CD4-positive, alpha-beta T cell treated with Interleukin-15 for 4 hours (primary cell): ENCODE data around the gene NRG2.

Experiments
- DNase-seq: peaks from one replicate; pipeline ENCODE4 v3.0.0-alpha.2; 2020; ENCODE audit warnings: low spot score

Gene NRG2

DNA sequence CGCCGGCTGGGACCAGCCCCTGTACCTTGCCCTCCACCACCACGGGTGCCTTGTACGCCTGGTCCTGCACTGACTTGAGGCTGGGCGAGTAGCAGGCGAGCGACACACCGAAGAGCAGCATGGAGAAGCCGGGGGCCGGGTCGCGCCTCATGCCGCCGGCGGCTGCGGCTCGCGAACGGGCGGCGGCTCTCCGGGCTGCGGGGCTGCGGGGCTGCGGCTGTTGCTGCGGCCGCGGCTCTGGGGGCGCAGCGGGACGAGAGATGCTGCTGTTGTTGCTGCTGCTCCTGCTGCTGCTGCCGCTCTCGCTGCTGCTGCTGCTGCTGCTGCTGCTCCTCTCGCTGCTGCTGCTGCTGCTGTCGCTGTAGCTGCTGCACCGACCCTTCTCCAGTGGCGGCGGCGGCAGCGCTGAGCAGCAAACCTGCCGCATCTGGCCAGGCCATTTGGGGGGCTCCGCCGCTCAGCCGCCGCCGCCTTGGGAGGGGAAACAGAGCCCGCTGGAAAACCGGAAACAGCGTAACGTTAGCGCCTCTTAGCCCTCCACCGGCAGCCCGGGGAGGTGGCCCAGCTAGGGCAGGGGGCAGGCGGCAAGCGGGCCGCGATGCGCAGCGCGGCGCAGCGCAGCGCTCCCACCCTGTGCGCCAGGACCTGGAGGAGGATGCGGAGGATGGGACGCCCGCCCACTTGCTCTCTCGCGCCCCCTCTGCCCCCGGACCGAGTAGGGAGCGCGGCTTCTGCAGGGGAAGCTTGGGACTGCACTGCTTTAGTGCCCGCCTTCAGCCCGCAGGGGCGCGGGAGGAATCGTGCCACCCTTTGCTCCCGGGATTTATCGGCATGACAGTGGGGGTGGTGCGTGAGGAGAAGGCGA lies at the start of gene NRG2:
NRG2 (minus strand) TSS at position 657 of the 865 bp plus-strand sequence.
- peak; percentile 33 for DNase-seq

DNA sequence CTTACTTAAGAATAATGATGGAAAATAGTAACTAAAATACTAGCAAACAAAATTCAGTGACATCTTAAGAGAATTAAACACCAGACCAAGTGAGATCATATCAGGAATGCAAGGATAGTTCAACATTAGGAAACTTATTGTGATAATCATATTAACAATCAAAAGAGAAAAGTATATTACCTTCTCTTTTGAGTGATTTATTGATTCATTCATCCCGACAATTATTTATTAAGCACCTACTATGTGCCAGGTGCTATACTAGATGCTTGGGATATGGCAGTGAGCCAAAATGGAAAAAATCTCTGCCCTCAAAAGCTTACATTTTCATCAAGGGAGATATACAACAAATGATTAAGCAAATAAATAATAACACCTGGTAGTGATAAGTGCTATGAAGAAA lies 47.2 kb upstream of the NRG2 start:
- DNase-seq = no peak

DNA sequence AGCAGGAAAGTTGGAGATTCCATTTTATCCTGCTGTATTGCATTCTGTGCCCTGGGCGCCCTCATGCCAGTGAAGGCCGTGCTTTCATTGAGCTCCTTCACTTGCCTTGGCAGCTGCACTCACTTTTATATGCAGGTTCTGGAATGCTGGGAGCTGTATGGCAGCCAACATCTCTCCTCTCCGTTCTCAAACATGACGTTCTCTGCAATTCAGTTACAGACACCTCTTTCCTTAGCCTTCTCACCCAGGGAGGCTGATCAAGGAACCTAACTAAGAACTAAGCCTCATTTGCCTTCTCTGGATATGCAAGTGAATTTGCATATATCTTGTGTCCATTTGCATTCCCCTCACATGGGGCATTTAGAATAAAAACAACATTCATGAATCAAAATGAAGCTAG lies 41.4 kb upstream of the NRG2 start:
- no peak for DNase-seq

DNA sequence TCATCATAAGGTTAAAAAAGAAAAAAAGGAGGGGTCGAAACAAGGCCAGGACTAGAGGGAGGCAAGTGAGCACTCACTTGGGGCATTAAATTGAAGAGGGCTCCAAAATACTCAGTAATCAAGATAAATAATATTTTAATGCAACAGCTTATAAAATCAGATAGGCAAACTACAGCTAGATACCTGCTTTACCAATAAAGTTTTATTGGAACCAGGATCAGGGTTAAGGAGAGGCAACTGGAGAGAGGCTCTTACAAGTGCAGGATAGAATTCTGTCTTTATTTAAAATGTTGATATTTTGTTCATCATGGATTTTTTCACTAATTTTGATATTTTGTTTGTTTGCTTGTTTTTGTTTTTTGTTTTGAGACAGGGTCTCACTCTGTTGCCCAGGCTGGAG lies 40.6 kb upstream of the NRG2 start:
- no peak for DNase-seq

DNA sequence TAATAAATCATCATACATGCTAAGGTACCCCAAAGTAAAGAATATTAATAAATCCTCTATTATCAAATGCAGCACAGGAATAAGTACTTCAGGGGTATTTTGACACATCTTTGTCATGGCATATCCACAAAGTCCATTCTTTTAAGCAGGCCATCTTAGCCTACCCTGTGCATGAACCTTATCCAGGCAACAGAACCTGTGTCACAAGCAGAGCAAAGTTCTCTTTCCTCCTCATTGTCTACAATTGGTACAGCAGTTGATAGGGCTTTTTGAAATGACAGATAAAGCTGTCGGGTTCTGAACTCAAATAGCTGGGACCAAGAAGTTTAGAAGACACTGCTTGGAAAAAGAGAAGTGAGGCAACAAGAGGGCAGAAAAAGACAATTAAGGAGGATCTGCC lies 40.0 kb upstream of the NRG2 start:
- DNase-seq = no peak

DNA sequence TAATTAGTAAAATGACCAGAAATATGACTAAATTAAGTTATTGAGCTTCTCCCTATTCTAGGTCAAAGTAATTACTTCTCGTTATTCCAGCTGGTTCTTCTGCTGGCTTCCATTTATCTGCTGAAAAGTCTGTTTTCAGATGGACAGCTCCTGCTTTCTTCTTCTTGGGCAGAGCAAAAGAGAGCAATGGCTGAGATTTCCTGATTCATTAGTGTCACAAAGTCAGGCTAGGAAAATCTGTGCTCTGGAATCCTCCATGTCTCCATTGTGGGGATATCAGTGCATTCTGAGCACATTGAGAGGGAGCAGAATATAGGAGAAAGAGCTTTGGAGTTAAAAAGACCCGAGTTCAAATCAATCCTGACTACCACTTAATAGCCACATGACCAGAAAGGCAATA lies 33.7 kb upstream of the NRG2 start:
- no peak for DNase-seq

DNA sequence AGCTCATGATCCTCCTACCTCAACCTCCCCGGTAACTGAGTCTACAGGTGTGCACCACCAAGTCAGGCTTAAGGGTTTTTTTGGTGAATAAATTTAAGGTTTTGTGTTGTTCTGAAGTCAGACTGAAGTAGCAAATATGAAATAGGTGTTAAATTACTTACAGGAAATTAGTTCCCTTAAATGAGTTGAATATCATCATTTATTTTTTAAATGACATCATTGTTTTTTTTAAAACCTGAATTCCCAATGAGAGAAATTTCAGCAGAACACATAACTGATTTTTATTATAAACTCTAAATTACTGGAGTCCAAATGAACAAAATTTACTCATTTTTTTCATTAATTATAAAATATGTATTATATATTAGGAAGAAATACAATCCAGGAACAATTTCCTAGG lies 33.0 kb upstream of the NRG2 start:
- no peak for DNase-seq

DNA sequence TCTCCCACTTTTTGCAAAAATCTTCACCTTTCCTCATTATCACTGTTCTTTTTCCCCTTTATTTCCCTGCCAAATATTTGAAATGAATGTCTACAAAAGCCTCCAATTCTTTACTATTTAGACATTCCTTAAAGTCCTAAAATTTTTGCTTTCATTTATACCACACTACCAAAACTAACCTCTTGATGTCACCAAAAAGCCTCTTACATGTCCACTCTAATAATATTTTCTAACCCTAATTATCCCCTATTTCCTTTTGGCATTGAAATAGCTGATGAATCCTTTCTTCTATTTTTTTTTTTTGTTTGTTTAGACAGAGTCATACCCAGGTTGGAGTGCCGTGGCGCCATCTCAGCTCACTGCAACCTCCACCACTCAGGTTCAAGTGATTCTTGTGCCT lies 32.3 kb upstream of the NRG2 start:
- no peak for DNase-seq

DNA sequence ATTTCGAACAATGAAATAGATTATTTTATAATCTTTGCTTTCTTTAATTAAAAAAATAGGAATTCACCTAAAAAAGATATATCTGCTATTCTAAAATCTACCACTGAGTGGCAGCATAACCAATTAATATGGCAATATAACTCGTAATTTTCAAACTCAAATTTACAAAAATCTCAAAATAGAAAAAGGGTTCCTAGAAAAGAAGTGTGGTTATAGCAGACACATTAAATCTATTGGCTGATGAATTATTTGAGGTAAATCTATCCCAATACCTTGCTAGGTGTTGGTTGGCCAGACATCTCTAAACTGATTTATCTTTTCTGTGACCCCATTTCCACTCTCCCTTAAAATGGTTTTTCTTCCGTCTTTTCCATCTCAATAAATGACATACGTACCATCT lies 30.2 kb upstream of the NRG2 start:
- DNase-seq = peak; percentile 50

DNA sequence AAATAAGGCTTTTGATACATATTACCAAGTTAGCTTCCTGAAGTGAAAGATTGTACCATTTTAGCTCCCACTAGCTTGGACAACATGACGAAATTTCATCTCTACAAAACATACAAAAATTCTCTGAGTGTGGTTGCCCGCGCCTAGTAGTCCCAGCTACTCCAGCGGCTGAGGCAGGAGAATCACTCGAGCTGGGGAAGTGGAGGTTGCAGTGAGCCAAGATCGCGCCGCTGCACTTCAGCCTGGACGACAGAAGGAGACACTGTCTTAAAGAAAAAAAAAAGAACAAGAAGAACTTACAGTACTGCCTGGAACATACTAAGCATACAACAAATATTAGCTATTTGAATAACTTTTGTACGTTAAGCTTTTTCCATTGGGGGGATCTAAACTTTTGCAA lies 29.7 kb upstream of the NRG2 start:
- DNase-seq = no peak

DNA sequence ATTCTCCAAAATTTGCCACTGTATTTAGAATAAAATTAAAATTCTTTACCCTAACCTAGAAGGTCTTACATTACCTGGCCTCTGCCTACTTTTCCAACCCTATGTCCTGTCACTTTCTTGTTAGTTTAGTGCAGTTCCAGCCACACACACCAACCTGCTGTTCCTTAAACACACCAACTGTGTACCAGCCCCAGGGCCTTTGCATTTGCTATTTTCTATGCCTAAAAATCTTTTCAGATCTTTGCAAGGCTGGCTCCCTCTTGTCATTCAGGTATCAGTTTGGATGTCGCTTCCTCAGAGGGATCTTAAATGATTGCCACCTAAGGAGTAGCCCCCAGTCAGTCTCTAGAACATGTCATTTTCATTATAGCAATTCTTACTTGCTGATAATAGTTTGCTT lies 17.7 kb upstream of the NRG2 start:
- no peak for DNase-seq

DNA sequence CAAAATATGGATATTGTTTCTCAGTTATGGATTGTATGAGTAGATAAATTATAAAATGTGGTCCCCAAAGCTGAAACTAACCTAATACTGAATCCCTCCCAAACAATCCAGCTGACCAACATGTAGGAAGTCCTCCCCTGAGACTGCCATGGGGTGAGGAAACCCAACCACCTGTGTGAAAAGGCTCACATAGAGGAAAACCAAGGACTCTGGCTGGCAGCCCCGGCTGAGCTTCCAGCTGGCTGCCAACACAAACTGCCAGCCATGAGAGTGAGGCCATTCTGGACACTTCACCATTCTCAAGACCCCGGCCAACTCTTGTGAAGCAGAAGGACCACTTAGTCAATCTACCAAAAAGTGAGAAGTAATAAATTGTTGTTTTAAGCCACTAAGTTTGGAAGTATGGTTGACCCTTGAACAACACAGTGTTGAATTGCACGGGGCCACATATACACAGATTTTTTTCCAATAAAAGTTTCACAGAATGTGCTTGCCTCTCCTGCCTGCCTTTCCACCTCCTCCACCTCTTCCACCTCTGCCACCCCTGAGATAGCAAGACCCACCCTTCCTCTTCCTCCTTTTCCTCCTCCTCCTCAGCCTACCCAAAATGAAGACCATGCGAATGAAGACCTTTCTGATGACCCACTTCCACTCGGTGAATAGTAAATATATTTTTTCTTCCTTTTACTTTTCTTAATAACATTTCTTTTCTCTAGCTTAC lies 15.3 kb upstream of the NRG2 start:
- no peak for DNase-seq

DNA sequence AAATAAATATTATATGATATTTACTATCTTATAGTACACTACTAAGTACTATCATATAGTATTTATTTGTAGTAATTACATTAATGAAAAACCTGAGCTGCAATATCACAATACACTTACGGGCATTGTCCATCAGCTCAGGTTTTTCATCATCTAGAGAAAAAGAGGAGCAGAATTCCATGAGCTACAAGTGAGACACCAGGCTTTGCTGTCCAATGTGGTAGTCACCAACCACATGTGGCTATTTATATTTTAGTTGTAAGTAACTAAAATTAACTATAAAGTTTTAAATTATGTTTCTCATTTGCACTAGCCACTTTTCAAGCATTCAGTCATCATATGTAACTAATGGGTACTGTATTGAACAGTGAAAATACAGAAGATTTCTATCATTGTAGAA lies 13.8 kb upstream of the NRG2 start:
- DNase-seq = no peak

DNA sequence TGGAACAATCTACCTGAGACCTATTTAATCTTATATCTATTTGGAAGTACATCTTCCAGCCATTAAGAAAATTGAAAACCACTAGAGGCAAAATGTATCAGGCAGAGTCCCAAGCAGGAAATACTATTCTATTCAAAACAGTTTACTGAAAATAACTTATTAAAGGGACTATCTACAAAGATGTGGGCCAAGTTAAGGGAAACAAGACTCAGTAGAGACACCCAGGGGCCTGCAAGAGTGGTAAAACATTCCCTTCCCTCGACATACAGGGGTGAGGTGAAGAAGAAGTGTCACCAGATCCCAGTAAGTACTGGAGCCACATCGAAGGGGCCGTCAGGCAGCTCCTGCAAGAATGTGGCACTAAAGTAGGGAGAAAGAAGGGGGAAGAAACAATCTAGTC lies 12.1 kb upstream of the NRG2 start:
- DNase-seq = no peak

DNA sequence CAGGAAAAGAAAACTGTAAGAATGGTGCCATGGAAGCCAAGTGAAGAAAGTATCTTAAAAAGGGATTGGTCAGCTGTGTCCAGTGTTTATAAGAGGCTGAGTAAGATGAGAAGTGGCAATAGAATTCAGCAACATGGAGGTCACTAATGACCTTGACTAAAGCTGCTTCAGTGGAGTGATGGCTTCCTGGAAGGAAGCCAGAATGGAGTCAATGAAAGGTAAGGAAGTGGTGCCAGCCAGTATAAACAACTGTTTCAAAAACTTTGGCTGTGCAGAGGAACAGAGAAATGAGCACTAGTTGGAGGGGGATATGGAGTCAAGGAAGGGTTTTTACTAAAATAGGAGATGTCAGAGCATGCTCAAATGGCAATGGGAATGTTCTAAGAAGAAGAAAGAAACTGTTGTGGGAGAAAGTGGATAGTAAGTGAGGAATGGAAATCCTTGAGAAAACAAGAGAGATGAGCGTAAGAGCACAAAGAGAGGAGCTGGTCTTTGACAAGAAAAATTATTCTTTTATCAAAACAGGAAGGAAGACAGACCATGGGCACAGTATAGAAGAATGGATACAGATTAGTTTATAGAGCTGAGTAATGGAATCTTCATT lies 11.1 kb upstream of the NRG2 start:
- DNase-seq = no peak

DNA sequence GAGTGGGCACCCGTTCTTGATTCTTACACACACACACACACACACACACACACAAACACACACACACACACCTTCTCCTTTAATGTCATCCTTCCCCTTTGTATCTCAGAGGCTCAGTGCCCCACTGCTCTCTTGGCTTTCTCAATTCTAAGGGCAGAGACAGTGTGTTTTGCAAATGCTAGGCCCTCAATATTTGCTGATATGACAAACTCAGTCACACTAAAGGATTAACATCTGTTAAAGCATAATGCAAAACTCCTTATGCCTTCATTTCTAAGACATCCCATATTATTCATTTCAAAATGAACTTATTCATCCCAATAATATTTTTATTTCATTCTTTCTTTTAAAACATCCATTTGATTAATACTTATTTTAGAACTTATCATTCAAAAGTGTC lies 8.9 kb upstream of the NRG2 start:
- no peak for DNase-seq

DNA sequence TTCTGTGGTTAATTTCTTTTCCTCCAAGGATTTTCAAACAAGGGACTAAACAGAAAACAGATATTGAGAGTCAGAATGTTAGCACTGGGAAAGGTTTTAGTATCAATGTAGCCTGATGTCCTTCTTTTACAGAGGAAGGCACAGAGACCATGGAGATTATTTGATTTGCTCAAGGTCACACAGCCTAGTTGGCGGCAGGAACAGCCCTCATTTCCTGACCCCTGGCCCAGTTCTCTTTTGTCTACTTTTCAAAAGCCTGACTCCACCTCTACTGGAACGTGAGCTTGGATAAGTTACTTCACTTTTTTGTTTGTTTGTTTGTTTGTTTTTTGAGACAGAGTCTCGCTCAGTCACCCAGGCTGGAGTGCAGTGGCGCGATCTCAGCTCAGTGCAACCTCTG lies 6.6 kb upstream of the NRG2 start:
- no peak for DNase-seq

DNA sequence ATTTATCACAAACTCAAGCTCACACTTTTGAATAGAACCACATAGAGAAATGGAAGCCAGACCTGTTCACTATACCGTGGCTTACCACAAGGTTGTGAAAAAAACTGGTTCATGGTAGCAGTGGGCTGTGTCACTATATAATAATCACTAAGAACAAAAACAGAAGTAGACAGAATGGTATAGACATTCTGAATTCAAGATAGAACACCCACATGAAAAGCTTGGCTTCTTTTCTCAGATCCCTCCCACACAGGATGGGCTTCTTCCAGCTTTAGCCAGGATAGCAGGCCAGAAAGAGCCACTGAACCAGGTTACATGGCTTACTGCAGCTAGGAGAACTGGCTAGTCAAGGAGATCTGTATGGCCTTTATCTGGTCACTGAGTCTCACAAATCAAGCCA lies 6.1 kb upstream of the NRG2 start:
- DNase-seq = no peak

DNA sequence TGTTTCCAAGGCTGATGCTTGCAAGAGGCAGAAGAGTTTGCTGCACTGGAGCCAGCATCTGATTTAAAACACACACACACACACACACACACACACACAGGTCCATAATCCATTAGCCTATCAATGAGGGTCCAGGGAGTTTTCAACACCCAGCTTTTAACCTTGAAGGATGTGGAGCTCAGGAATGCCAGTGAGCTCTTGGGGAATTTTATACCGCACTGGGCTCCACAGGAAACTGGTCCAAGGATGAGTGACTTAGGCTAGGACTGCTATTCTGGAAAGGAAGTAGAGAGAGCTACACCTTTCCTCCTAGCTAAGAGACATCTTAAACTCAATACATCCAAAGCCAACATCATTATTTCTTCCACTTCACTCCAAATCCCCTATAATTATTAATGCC lies 942 bp upstream of the NRG2 start:
- no peak for DNase-seq

DNA sequence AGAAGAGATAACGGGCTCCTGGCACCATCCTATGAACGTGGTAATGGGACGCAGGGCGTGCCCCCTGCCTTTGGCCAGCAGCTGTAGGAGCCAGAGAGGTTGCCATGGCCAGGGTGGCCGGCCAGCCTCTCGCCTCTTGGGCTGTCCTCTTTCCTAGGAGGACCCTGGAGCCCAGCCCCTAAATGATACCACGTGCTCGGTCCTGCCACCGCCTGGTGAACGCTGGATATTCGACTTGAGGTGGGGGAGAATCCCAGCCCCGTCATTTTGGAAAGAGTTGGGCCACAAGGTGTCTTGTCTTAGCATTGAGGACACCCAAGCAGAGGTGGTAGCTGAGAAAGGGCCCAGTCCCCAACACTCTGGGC lies 391 bp upstream of the NRG2 start:
- DNase-seq = no peak

DNA sequence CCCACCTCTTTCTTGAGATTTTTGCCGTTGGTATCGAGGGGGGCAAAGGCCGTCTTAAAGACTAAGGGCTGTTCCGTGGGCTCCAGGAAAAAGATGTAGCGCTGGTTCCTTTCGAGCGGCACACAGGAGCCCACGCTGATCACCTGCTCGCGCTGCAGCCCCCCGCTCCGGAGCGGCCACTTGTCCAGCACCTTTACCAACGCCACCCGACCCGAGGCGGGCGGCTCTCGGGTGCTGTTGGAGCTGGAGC lies 781 bp downstream of the NRG2 start:
- DNase-seq = no peak

DNA sequence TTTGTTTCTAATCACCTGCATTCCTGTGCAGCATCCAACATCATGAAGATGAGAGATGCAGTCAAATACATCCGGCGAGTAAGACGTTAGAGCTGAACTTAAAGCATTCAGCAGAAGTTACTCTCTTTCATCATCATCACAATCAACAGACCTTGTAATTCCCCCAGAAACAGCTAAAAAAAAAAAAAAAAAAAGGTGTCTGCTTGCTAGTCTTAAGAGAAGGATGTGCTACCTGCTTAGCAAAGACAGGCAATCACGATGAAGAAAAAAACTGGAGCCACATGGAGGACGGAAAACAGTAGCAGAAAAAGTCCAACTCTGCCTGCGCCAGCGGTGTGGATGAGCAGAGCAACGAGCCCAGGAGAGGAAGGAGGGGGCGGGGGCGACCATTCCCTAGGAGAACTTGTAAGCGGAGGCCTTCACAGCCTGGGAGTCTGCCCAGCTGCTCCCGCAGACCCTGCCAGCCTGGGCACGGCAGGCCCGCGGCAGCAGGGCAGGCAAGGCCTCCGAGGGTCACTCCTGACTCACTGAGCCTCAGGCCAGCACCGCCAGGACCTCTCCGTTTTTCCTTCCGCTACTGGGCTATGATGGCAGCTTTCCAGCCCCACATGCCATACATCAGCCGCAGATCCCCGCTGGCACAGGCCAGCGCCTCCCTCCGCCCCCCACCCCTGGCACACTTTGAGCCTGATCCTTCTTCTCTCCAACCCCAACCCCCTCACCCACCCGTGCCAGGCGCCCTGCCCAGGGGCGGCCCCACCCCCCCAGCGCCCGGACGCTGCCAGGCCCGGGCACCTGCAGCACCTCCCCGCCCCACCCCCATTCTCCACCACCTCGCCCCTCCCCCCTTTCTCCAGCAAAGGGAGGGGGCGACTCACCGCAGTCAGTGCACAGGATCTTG lies 1.4 kb downstream of the NRG2 start:
- no peak for DNase-seq

DNA sequence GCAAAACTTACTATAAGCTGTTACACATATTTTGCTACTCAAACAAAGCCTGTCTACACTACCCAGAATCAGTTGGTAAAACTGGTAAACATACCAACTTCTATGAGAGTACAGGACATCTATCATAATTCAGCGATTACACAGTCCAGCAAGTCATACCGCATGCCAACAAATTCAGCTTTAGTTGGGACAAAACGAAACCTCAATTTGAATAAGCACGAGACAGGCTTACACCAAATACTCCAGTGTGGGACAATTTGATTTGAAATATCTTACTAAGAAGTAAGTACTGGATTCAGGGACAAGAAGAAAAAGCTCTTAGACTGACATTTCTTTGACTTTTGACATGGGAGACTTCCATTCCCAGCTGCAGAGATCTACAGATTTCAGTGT lies 2.0 kb downstream of the NRG2 start:
- no peak for DNase-seq
